Neural cell (in vitro differentiated cells): ENCODE measurements around the gene CDIP1. TPM values are rescaled to one million over a fixed set of nuclear protein-coding genes. Genes with fewer than 3 reads are reported as not detected.

Source experiments
- H2AFZ ChIP-seq: fragments of 200-600, 300-800 bp; sonication (generic), shearing (Covaris generic); 2 replicates; pipeline ENCODE4 v1.6.0; 2014; ENCODE audit warnings: low read depth, mild to moderate bottlenecking, antibody characterized with exemption, low read length, moderate library complexity
- H3F3A ChIP-seq: fragments of 200-600 bp; shearing (Covaris generic); 2 replicates; pipeline ENCODE4 v1.6.1; 2016; ENCODE audit warnings: mild to moderate bottlenecking, moderate library complexity, mixed read lengths, antibody characterized with exemption, low read length; ENCODE audit not compliant: insufficient read depth, poor library complexity, severe bottlenecking
- H3K27ac ChIP-seq: fragments of 200-600, 300-800 bp; sonication (generic), shearing (Covaris generic); 2 replicates; pipeline ENCODE4 v1.5.1; 2014; ENCODE audit warnings: mild to moderate bottlenecking, low read length, moderate library complexity
- H3K27me3 ChIP-seq: fragments of 300-800, 200-600 bp; sonication (generic), shearing (Covaris generic); 2 replicates; pipeline ENCODE4 v1.6.0; 2014; ENCODE audit warnings: mild to moderate bottlenecking, low read depth, low read length, moderate library complexity; ENCODE audit not compliant: insufficient read depth
- H3K36me3 ChIP-seq: fragments of 300-800, 200-600 bp; sonication (generic), shearing (Covaris generic); 2 replicates; pipeline ENCODE4 v1.5.1; 2014; ENCODE audit warnings: mild to moderate bottlenecking, antibody characterized with exemption, low read length, moderate library complexity; ENCODE audit not compliant: insufficient read depth
- H3K4me2 ChIP-seq: fragments of 300-800, 200-600 bp; sonication (generic), shearing (Covaris generic); 2 replicates; pipeline ENCODE4 v1.6.0; 2014; ENCODE audit warnings: mild to moderate bottlenecking, low read length
- H3K4me3 ChIP-seq: fragments of 300-800, 200-600 bp; sonication (generic), shearing (Covaris generic); 2 replicates; pipeline ENCODE4 v1.5.1; 2014; ENCODE audit warnings: mild to moderate bottlenecking, low read length, moderate library complexity
- H3K79me2 ChIP-seq: fragments of 200-600 bp; shearing (Covaris generic); replicated peaks from 2 replicates; pipeline ENCODE4 v1.6.0; 2014; ENCODE audit warnings: mild to moderate bottlenecking, low read length, moderate library complexity; ENCODE audit not compliant: insufficient read depth
- H3K9ac ChIP-seq: fragments of 300-800, 200-600 bp; sonication (generic), shearing (Covaris generic); 2 replicates; pipeline ENCODE4 v1.6.1; 2016; ENCODE audit warnings: mild to moderate bottlenecking, low read length, mixed read lengths
- H3K9me2 ChIP-seq: fragments of 200-600 bp; shearing (Covaris generic); 2 replicates; pipeline ENCODE4 v1.6.1; 2016; ENCODE audit warnings: mild to moderate bottlenecking, low read length, mixed read lengths; ENCODE audit not compliant: insufficient read depth
- H3K9me3 ChIP-seq: fragments of 200-600, 300-800 bp; sonication (generic), shearing (Covaris generic); 2 replicates; pipeline ENCODE4 v1.6.1; 2016; ENCODE audit warnings: mild to moderate bottlenecking, mixed run types, low read length, moderate library complexity, mixed read lengths
- H4K20me1 ChIP-seq: fragments of 200-600 bp; shearing (Covaris generic); 2 replicates; pipeline ENCODE4 v1.6.1; 2016; ENCODE audit warnings: mild to moderate bottlenecking, mixed run types; ENCODE audit not compliant: insufficient read depth
- CTCF ChIP-seq: fragments of 450-650 bp; IDR thresholded peaks from 2 replicates; pipeline ENCODE4 v1.5.1; 2014; ENCODE audit warnings: antibody characterized with exemption, mild to moderate bottlenecking, moderate library complexity; ENCODE audit not compliant: poor library complexity, severe bottlenecking
- EP300 ChIP-seq: fragments of 450-650 bp; conservative IDR thresholded peaks from 2 replicates; pipeline ENCODE4 v1.6.1; 2014; ENCODE audit warnings: antibody characterized with exemption, mild to moderate bottlenecking, moderate library complexity; ENCODE audit not compliant: poor library complexity, severe bottlenecking
- EZH2 ChIP-seq: fragments of 200-600, 300-800 bp; shearing (Covaris generic), sonication (generic); IDR thresholded peaks from 2 replicates; pipeline ENCODE4 v1.6.1; 2014; ENCODE audit warnings: antibody characterized with exemption, low read length, borderline replicate concordance, mild to moderate bottlenecking; ENCODE audit not compliant: insufficient read depth, poor library complexity, severe bottlenecking
- POLR2AphosphoS5 ChIP-seq: IDR thresholded peaks from 2 replicates; pipeline ENCODE4 v1.6.1; 2012
- RAD21 ChIP-seq: fragments of 450-650 bp; conservative IDR thresholded peaks from 2 replicates; pipeline ENCODE4 v1.6.1; 2014; ENCODE audit warnings: antibody characterized with exemption, mild to moderate bottlenecking, moderate library complexity
- REST ChIP-seq: IDR thresholded peaks from 2 replicates; pipeline ENCODE4 v1.6.1; 2012; ENCODE audit warnings: borderline replicate concordance
- SMC3 ChIP-seq: fragments of 450-650 bp; conservative IDR thresholded peaks from 2 replicates; pipeline ENCODE4 v1.6.1; 2014; ENCODE audit warnings: antibody characterized with exemption, mild to moderate bottlenecking, moderate library complexity; ENCODE audit not compliant: poor library complexity
- polyA plus RNA-seq: library from polyadenylated mRNA; depleted of rRNA; stranded (reverse); fragments of >200 nt; gene quantifications from 2 replicates; pipeline ENCODE4 v1.2.3, GENCODE V29; 2014

Gene CDIP1
- polyA plus RNA-seq, 1 donor from 2014 or later = 16.4 TPM

- Histone ChIP-seq H3K36me3 (no peaks in the 10 kb centered on the region), H3K27ac (no peak overlapping the region), H3K9me2 (no peaks in the 10 kb centered on the region), H2AFZ (no peak overlapping the region), H4K20me1 (no peaks in the 10 kb centered on the region), H3K27me3 (no peaks in the 10 kb centered on the region), H3K4me2 (no peak overlapping the region), H3K4me3 (no peak overlapping the region), H3F3A (no peaks in the 10 kb centered on the region), H3K9ac (no peak overlapping the region), H3K79me2 (no peaks in the 10 kb centered on the region), H3K9me3 (no peaks in the 10 kb centered on the region)
- TF ChIP-seq REST = no peak
- no peak for TF ChIP-seq POLR2AphosphoS5
- no peak for TF ChIP-seq RAD21
- TF ChIP-seq EZH2 = no peak
- no peak for TF ChIP-seq EP300
- TF ChIP-seq CTCF = no peak
Measured at GRCh38 chr16:4564661-4565267, 26.2 kb upstream of the CDIP1 start.

- Histone ChIP-seq H3K9me2 (no peaks in the 10 kb centered on the region), H2AFZ (no peak overlapping the region), H3K9ac (no peak overlapping the region), H3K79me2 (no peaks in the 10 kb centered on the region), H4K20me1 (no peaks in the 10 kb centered on the region), H3K27ac (no peak overlapping the region), H3F3A (no peaks in the 10 kb centered on the region), H3K4me3 (no peak overlapping the region), H3K36me3 (no peaks in the 10 kb centered on the region), H3K9me3 (no peaks in the 10 kb centered on the region), H3K27me3 (no peaks in the 10 kb centered on the region), H3K4me2 (no peak overlapping the region)
- TF ChIP-seq EP300 = no peak
- TF ChIP-seq REST = no peak
- no peak for TF ChIP-seq SMC3
- no peak for TF ChIP-seq CTCF
- no peak for TF ChIP-seq RAD21
Measured at GRCh38 chr16:4561596-4561995, 23.0 kb upstream of the CDIP1 start.
